GM12865 (cell line): ENCODE measurements around the gene ENPP3.

Experiments used
- DNase-seq: peaks from one replicate; pipeline ENCODE4 v3.0.0; 2010; ENCODE audit warnings: low read depth
- H3K4me3 ChIP-seq: 2 replicates; pipeline ENCODE4 v1.5.1; 2011; ENCODE audit warnings: mild to moderate bottlenecking, low read depth, low read length, control low read depth
- TF ChIP-seq, protein P1 (sequence below): IDR thresholded peaks from 2 replicates; pipeline ENCODE4 v1.5.1; 2011; ENCODE audit warnings: low read length, control low read depth, low read depth, inconsistent platforms; ENCODE audit not compliant: insufficient read depth; ENCODE audit errors: missing control alignments

The ENPP3 gene

GRCh38 chr6:131779304-131779703, 142.2 kb downstream of the ENPP3 start:
- TF ChIP-seq, protein P1, sequence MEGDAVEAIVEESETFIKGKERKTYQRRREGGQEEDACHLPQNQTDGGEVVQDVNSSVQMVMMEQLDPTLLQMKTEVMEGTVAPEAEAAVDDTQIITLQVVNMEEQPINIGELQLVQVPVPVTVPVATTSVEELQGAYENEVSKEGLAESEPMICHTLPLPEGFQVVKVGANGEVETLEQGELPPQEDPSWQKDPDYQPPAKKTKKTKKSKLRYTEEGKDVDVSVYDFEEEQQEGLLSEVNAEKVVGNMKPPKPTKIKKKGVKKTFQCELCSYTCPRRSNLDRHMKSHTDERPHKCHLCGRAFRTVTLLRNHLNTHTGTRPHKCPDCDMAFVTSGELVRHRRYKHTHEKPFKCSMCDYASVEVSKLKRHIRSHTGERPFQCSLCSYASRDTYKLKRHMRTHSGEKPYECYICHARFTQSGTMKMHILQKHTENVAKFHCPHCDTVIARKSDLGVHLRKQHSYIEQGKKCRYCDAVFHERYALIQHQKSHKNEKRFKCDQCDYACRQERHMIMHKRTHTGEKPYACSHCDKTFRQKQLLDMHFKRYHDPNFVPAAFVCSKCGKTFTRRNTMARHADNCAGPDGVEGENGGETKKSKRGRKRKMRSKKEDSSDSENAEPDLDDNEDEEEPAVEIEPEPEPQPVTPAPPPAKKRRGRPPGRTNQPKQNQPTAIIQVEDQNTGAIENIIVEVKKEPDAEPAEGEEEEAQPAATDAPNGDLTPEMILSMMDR = no peak
- no peak overlapping the region for H3K4me3 ChIP-seq
- no peak for DNase-seq

GRCh38 chr6:131780600-131780999, 143.5 kb downstream of the ENPP3 start:
- TF ChIP-seq, protein P1 = no peak
- DNase-seq = no peak
- H3K4me3 ChIP-seq = no peak overlapping the region

GRCh38 chr6:131781687-131782086, 144.6 kb downstream of the ENPP3 start:
- TF ChIP-seq, protein P1 = no peak
- H3K4me3 ChIP-seq = no peak overlapping the region
- no peak for DNase-seq

DNA sequence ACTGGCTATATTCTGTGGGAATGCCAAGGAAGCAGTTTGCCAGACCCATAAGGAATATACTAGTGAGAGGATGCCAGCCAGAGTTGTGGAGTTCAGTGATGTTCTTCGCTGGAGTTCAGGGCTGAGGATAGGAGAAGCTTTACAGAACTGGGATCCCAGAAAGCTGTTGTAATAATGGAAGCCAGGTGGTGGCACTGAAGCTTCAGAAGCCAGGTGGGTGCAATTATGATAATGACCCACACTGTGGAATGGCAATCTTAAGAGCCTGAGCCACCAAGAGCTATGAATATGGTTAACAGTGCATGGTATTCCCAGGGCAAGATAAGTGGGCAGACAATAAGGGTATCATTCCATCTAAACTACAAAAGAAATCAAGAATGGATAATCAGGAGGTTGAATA, 145.7 kb downstream of the ENPP3 start:
- no peak overlapping the region for H3K4me3 ChIP-seq
- no peak for DNase-seq
- TF ChIP-seq, protein P1 = no peak

DNA sequence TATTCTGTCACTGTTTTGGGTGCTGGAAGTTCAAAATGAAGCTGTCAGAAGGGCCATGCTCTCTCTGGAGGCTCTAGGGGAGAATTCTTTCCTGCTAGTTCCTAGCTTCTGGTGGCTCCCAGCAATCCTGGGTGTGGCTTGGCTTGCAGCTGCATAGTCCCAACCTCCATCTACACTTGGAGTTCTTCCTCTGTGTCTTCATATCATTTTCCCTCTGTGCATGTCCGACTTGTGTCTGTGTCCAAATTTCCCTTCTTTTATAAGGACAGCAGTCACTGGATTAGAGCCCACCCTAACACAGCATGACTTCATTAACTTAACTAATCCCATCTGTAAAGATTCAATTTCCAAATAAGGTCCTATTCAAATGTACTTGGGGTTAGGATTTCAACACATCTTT, 147.5 kb downstream of the ENPP3 start:
- TF ChIP-seq, protein P1 = no peak
- no peak overlapping the region for H3K4me3 ChIP-seq
- DNase-seq = no peak

DNA sequence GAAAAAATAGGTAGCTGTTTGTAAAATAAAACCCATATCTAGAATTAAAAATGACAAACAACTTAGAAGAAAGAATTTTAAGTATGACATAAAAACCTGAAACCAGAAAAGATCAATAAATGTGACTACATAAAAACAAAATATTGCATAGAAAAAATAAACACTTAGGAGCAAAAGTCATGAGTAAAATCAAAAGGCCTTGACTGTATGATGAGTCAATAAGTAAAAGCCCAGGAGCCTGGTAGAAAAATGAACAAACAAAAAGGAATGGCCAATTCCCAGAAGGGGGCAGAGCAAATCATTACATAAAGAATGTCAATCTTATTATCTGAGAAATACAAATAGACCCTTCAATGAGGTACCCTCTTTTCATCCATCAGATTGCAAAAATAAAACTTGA, 150.0 kb downstream of the ENPP3 start:
- H3K4me3 ChIP-seq = no peak overlapping the region
- no peak for DNase-seq
- TF ChIP-seq, protein P1 = no peak
